IMR-90 (cell line): ENCODE data around the gene GNB5.

Experiments used
- CTCF ChIP-seq: conservative IDR thresholded peaks from 2 replicates; pipeline ENCODE4 v1.5.1; 2012; ENCODE audit warnings: mild to moderate bottlenecking, low read depth, low read length, improper control_type of control experiment
- MAZ ChIP-seq: IDR thresholded peaks from 2 replicates; pipeline ENCODE4 v1.6.1; 2012; ENCODE audit warnings: low read depth, mild to moderate bottlenecking, low read length, improper control_type of control experiment, moderate library complexity, borderline replicate concordance
- POLR2A ChIP-seq: IDR thresholded peaks from 2 replicates; pipeline ENCODE4 v1.6.1; 2012; ENCODE audit warnings: mild to moderate bottlenecking, low read depth, low read length
- RAD21 ChIP-seq: IDR thresholded peaks from 2 replicates; pipeline ENCODE4 v1.6.1; 2012; ENCODE audit warnings: low read length, improper control_type of control experiment
- USF2 ChIP-seq: fragments of 150-350 bp; IDR thresholded peaks from 2 replicates; pipeline ENCODE4 v1.6.1; 2017; ENCODE audit warnings: mild to moderate bottlenecking, antibody characterized with exemption, low read length, low read depth

- no peak for TF ChIP-seq CTCF
- no peak for TF ChIP-seq USF2
- TF ChIP-seq POLR2A, result no peak
- TF ChIP-seq RAD21, result no peak
- no peak for TF ChIP-seq MAZ
Observed at GRCh38 chr15:52217186-52217585, 26.0 kb upstream of the GNB5 start.
